Stimulated activated CD8-positive, alpha-beta memory T cell treated with anti-CD3 and anti-CD28 coated beads, Interleukin-2, amount 100 ng/mL, for 1 hour (primary cell): ENCODE results near the gene SCGB2B2.
A peak's percentile ranks its signal among the peaks of the same experiment; 100 is the strongest.
"Not testable (repeated sequence)": the region's sequence is repeated elsewhere in the genome, so short reads cannot be mapped to it uniquely, and the experiment has no call there.

Experiments used
- DNase-seq, 2 donors: peaks; one replicate each; pipeline ENCODE4 v3.0.0-alpha.2; 2020; ENCODE audit warnings: low read depth in 2 of 2

The SCGB2B2 gene

GRCh38 chr19:34676697-34677385 is at the start of gene SCGB2B2:
Gene SCGB2B2, minus strand, starts transcription at chr19:34677159. Its CDS starts 82,596 bp downstream, at chr19:34594563.
- DNase-seq: peak in 1 of 2 donors; percentile 62

GRCh38 chr19:34725400-34725799 is 48.4 kb upstream of the SCGB2B2 start:
- DNase-seq: no peak

GRCh38 chr19:34722353-34722752 is 45.4 kb upstream of the SCGB2B2 start:
- no peak for DNase-seq

- DNase-seq: no peak
Observed at GRCh38 chr19:34715357-34715756, 38.4 kb upstream of the SCGB2B2 start.

- no peak for DNase-seq
Observed at GRCh38 chr19:34713262-34713637, 36.3 kb upstream of the SCGB2B2 start.

- peak; percentile 20 to 33 for DNase-seq
Observed at GRCh38 chr19:34712395-34713261, 35.7 kb upstream of the SCGB2B2 start.

GRCh38 chr19:34711890-34712289 is 34.9 kb upstream of the SCGB2B2 start:
- no peak for DNase-seq

- DNase-seq: no peak
Observed at GRCh38 chr19:34707661-34708060, 30.7 kb upstream of the SCGB2B2 start.

- no peak for DNase-seq
Observed at GRCh38 chr19:34692549-34692948, 15.6 kb upstream of the SCGB2B2 start.

- no peak for DNase-seq
Observed at GRCh38 chr19:34690372-34690771, 13.4 kb upstream of the SCGB2B2 start.

GRCh38 chr19:34688592-34688991 is 11.6 kb upstream of the SCGB2B2 start:
- no peak for DNase-seq

GRCh38 chr19:34687348-34687747 is 10.4 kb upstream of the SCGB2B2 start:
- no peak for DNase-seq

GRCh38 chr19:34686455-34686854 is 9.5 kb upstream of the SCGB2B2 start:
- no peak for DNase-seq

GRCh38 chr19:34685266-34685665 is 8.3 kb upstream of the SCGB2B2 start:
- not testable (repeated sequence) for DNase-seq

GRCh38 chr19:34681478-34681877 is 4.5 kb upstream of the SCGB2B2 start:
- no peak for DNase-seq

- no peak for DNase-seq
Observed at GRCh38 chr19:34678421-34678820, 1.5 kb upstream of the SCGB2B2 start.

GRCh38 chr19:34678085-34678412 is 1.1 kb upstream of the SCGB2B2 start:
- DNase-seq: no peak

- peak; percentile 88 to 90 for DNase-seq
Observed at GRCh38 chr19:34677386-34678084, 576 bp upstream of the SCGB2B2 start, which contains the start of gene ZNF302. Gene ZNF302, plus strand, starts transcription at chr19:34677678. Its CDS starts 1,127 bp downstream, at chr19:34678805.

GRCh38 chr19:34675919-34676318 is 1.0 kb downstream of the SCGB2B2 start:
- no peak for DNase-seq

GRCh38 chr19:34675250-34675649 is 1.7 kb downstream of the SCGB2B2 start:
- no peak for DNase-seq

- DNase-seq: no peak
Observed at GRCh38 chr19:34673590-34673989, 3.4 kb downstream of the SCGB2B2 start.

- no peak for DNase-seq
Observed at GRCh38 chr19:34671972-34672371, 5.0 kb downstream of the SCGB2B2 start.
